Liver (tissue), 9 donors: ENCODE data around the gene MFSD2B. TPM values are rescaled to one million over a fixed set of nuclear protein-coding genes. Genes with fewer than 3 reads are reported as not detected.
A peak's percentile ranks its signal among the peaks of the same experiment; 100 is the strongest.

Experiments used
- DNase-seq: peaks from one replicate; pipeline ENCODE4 v3.0.0-alpha.2; 2017; ENCODE audit warnings: low spot score
- H3K27ac ChIP-seq, 2 donors: one replicate each; pipeline ENCODE4 v1.7.0; 2013; ENCODE audit warnings: inconsistent platforms in 2 of 2, low read length in 2 of 2, control low read depth in 1 of 2, low read depth in 1 of 2, mild to moderate bottlenecking in 1 of 2
- H3K27me3 ChIP-seq, 4 donors: one replicate each; pipeline versions ENCODE4 v1.6.1 to v1.7.0; 2013; ENCODE audit warnings: low read length in 3 of 4, inconsistent platforms in 1 of 4, mild to moderate bottlenecking in 1 of 4, moderate library complexity in 1 of 4; ENCODE audit not compliant: control insufficient read depth in 4 of 4, insufficient read depth in 4 of 4
- H3K36me3 ChIP-seq, 4 donors: one replicate each; pipeline versions ENCODE4 v1.6.1 to v1.7.0; 2013; ENCODE audit warnings: low read length in 3 of 4, mild to moderate bottlenecking in 3 of 4, low read depth in 1 of 4, moderate library complexity in 1 of 4; ENCODE audit not compliant: control insufficient read depth in 4 of 4, insufficient read depth in 3 of 4
- H3K4me1 ChIP-seq, 4 donors: one replicate each; pipeline versions ENCODE4 v1.6.1 to v1.7.0; 2013; ENCODE audit warnings: low read length in 3 of 4, mild to moderate bottlenecking in 3 of 4, moderate library complexity in 1 of 4; ENCODE audit not compliant: control insufficient read depth in 4 of 4, insufficient read depth in 4 of 4
- H3K4me3 ChIP-seq, 3 donors: one replicate each; pipeline versions ENCODE4 v1.6.1 to v1.7.0; 2013; ENCODE audit warnings: low read length in 3 of 3, control low read depth in 1 of 3, low read depth in 1 of 3, mild to moderate bottlenecking in 1 of 3
- H3K9ac ChIP-seq, 2 donors: one replicate each; pipeline ENCODE4 v1.7.0; 2013; ENCODE audit warnings: low read length in 2 of 2, mild to moderate bottlenecking in 2 of 2, moderate library complexity in 2 of 2, control low read depth in 1 of 2, low read depth in 1 of 2
- H3K9me3 ChIP-seq, 4 donors: one replicate each; pipeline versions ENCODE4 v1.6.1 to v1.7.0; 2013; ENCODE audit warnings: low read length in 3 of 4; ENCODE audit not compliant: control insufficient read depth in 4 of 4
- FOXA1 ChIP-seq: IDR thresholded peaks from 2 replicates; pipeline ENCODE4 v1.6.1; 2016; ENCODE audit warnings: antibody characterized with exemption
- FOXA2 ChIP-seq: IDR thresholded peaks from 2 replicates; pipeline ENCODE4 v1.6.1; 2016; ENCODE audit warnings: antibody characterized with exemption
- GABPA ChIP-seq, 2 donors: IDR thresholded peaks in 1 of 2; conservative IDR thresholded peaks in 1 of 2; 2 replicates each; pipeline ENCODE4 v1.6.1; 2016; ENCODE audit warnings: antibody characterized with exemption in 2 of 2, mild to moderate bottlenecking in 1 of 2, moderate library complexity in 1 of 2
- HNF4A ChIP-seq, 2 donors: conservative IDR thresholded peaks; 2 replicates each; pipeline ENCODE4 v1.6.1; 2016; ENCODE audit warnings: antibody characterized with exemption in 2 of 2, mild to moderate bottlenecking in 2 of 2
- HNF4G ChIP-seq: IDR thresholded peaks from 2 replicates; pipeline ENCODE4 v1.6.1; 2016; ENCODE audit warnings: antibody characterized with exemption
- JUND ChIP-seq, 2 donors: IDR thresholded peaks; 2 replicates each; pipeline ENCODE4 v1.6.1; 2016; ENCODE audit warnings: antibody characterized with exemption in 2 of 2
- NR2F2 ChIP-seq: IDR thresholded peaks from 2 replicates; pipeline ENCODE4 v1.6.1; 2016; ENCODE audit warnings: antibody characterized with exemption
- RAD21 ChIP-seq, 2 donors: IDR thresholded peaks; 2 replicates each; pipeline ENCODE4 v1.6.1; 2016; ENCODE audit warnings: antibody characterized with exemption in 2 of 2, mild to moderate bottlenecking in 2 of 2
- RXRA ChIP-seq, 2 donors: IDR thresholded peaks; 2 replicates each; pipeline ENCODE4 v1.6.1; 2017 to 2018; ENCODE audit warnings: antibody characterized with exemption in 2 of 2, mild to moderate bottlenecking in 1 of 2
- SP1 ChIP-seq: IDR thresholded peaks from 2 replicates; pipeline ENCODE4 v1.6.1; 2018; ENCODE audit warnings: antibody characterized with exemption, mild to moderate bottlenecking
- TAF1 ChIP-seq: conservative IDR thresholded peaks from 2 replicates; pipeline ENCODE4 v1.6.1; 2016; ENCODE audit warnings: antibody characterized with exemption, mild to moderate bottlenecking
- YY1 ChIP-seq: IDR thresholded peaks from 2 replicates; pipeline ENCODE4 v1.6.1; 2016; ENCODE audit warnings: antibody characterized with exemption, mild to moderate bottlenecking
- WGBS: extraction: QIAGEN DNeasy Blood & Tissue Kit; methylation state at CpG from one replicate; pipeline ENCODE4 v1.1.7; 2013; 5-methylcytosine and 5-hydroxymethylcytosine counted together
- polyA plus RNA-seq, 2 donors: library from polyadenylated mRNA; stranded (reverse) in 1 of 2; unstranded in 1 of 2; fragments of 200-250 nt in 1 of 2; fragments of >200 nt in 1 of 2; fragmentation: Nextera tagmentation in 1 of 2; extraction: Ambion mirVana in 1 of 2; gene quantifications; one replicate each; pipeline versions ENCODE4 v1.2.1 to v1.2.3, GENCODE V29; 2013 to 2015
- total RNA-seq, 2 donors: library from RNA; depleted of rRNA; stranded (reverse); fragments of >200 nt; gene quantifications; one replicate each; pipeline ENCODE4 v1.2.3, GENCODE V29; 2014
- TF ChIP-seq, protein P1 (sequence below): IDR thresholded peaks from 2 replicates; pipeline ENCODE4 v1.6.1; 2016; ENCODE audit warnings: antibody characterized with exemption
- TF ChIP-seq, protein P2 (sequence below): IDR thresholded peaks from 2 replicates; pipeline ENCODE4 v1.6.1; 2016; ENCODE audit warnings: antibody characterized with exemption
- TF ChIP-seq, protein P3 (sequence below): IDR thresholded peaks from 2 replicates; pipeline ENCODE4 v1.6.1; 2016; ENCODE audit warnings: antibody characterized with exemption
- donor health status: healthy.
- donor health status: healthy.
- donor health status: healthy.
- donor health status: healthy.
- donor health status: healthy.

The MFSD2B gene
- total and polyA plus RNA-seq, 4 donors = 0.02 to 26.1 (median 0.22) TPM

DNA sequence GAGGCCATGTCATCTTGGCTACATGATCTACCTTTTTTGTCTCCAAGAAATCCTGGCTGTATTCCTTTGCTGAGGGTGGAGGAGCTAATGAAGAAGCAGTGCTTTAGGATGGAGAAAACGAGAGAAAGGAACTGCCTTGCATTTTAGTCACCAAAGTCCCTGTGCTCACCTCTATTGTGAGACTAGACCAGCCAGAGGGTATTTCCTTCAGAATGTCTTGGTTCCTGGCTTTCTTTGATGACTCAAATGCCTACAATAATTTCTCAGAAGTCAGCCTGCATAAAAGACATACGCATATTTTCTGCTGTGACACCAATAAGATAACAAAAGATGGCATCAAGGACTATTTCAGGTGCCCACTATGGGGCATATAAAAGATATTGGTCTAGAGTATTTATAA lies 55.5 kb downstream of the MFSD2B start:
- H3K4me1 ChIP-seq = no peaks in the 10 kb centered on the region
- no peak for TF ChIP-seq FOXA1
- TF ChIP-seq RAD21 (IDR thresholded peaks at IDR 0.05) = no peak
- TF ChIP-seq GABPA (IDR thresholded peaks at IDR 0.05 in 1 of 2, conservative IDR thresholded peaks at IDR 0.05 in 1 of 2) = no peak
- TF ChIP-seq HNF4A (conservative IDR thresholded peaks at IDR 0.05) = no peak
- TF ChIP-seq, protein P1, sequence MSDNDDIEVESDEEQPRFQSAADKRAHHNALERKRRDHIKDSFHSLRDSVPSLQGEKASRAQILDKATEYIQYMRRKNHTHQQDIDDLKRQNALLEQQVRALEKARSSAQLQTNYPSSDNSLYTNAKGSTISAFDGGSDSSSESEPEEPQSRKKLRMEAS = no peak
- TF ChIP-seq, protein P2, sequence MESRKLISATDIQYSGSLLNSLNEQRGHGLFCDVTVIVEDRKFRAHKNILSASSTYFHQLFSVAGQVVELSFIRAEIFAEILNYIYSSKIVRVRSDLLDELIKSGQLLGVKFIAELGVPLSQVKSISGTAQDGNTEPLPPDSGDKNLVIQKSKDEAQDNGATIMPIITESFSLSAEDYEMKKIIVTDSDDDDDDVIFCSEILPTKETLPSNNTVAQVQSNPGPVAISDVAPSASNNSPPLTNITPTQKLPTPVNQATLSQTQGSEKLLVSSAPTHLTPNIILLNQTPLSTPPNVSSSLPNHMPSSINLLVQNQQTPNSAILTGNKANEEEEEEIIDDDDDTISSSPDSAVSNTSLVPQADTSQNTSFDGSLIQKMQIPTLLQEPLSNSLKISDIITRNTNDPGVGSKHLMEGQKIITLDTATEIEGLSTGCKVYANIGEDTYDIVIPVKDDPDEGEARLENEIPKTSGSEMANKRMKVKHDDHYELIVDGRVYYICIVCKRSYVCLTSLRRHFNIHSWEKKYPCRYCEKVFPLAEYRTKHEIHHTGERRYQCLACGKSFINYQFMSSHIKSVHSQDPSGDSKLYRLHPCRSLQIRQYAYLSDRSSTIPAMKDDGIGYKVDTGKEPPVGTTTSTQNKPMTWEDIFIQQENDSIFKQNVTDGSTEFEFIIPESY = no peak
- no peak for TF ChIP-seq NR2F2
- no peak for TF ChIP-seq SP1
- TF ChIP-seq FOXA2 = no peak
- peaks cover 1 to 41% (median 23%) of the 10 kb centered on the region in 4 donors for H3K36me3 ChIP-seq
- H3K4me3 ChIP-seq = no peak overlapping the region
- DNase-seq = no peak
- H3K27ac ChIP-seq = no peak overlapping the region
- 88% methylated on average over 2 of the region's 2 CpGs for WGBS
- no peaks in the 10 kb centered on the region for H3K27me3 ChIP-seq
- no peak overlapping the region for H3K9ac ChIP-seq
- H3K9me3 ChIP-seq = no peaks in the 10 kb centered on the region

DNA sequence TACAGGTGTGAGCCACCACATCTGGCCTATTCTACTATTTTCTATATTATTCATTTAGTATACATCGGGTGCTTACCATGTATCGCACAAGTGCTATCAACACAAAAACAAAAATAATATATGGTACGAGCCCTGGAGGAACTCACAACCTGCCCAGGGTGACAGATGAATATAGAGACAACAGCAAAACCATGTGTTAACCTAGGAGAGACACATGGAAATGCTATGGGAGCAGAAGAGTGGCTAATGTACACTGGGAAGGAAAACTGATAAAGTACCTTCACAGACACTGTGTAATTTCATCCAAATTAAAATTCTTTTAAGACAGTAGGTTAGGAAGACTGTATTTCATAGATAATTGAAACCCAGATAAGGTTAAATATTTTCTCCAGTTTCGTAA lies 62.4 kb downstream of the MFSD2B start:
- Histone ChIP-seq H3K9ac (no peak overlapping the region), H3K4me1 (peaks cover 1 to 16% (median 9%) of the 10 kb centered on the region in 4 donors), H3K4me3 (no peak overlapping the region), H3K27me3 (no peaks in the 10 kb centered on the region), H3K27ac (no peak overlapping the region), H3K9me3 (no peaks in the 10 kb centered on the region), H3K36me3 (peaks cover 1 to 47% (median 19%) of the 10 kb centered on the region in 4 donors)
- DNase-seq = no peak
- 72% methylated on average over 4 of the region's 4 CpGs for WGBS
- TF ChIP-seq, protein P3, sequence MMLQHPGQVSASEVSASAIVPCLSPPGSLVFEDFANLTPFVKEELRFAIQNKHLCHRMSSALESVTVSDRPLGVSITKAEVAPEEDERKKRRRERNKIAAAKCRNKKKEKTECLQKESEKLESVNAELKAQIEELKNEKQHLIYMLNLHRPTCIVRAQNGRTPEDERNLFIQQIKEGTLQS = no peak
- no peak for TF ChIP-seq YY1
- no peak for TF ChIP-seq FOXA2
- no peak for TF ChIP-seq JUND (IDR thresholded peaks at IDR 0.05)
- no peak for TF ChIP-seq RXRA (IDR thresholded peaks at IDR 0.05)

DNA sequence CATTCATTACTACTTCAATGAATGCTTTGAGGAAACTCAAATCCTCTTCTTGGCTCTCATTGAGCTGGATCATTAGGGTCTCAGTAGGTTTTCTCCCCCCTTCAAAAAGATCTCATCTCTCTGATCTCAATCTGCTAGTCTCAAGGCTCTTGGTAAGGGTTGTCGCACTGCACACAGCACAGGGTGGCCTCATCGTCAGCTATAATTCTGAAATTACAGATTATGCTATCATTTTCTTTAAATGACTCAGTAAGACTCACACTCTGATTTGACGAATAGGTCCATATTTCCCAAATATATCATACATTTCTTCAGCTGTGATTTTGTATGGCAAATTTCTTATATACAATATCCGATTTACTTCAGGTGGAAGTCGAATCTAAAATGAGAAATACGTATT lies 63.9 kb downstream of the MFSD2B start:
- no peak overlapping the region for H3K27ac ChIP-seq
- peaks cover 1 to 22% (median 9%) of the 10 kb centered on the region in 4 donors for H3K4me1 ChIP-seq
- 91% methylated on average over 6 of the region's 6 CpGs for WGBS
- DNase-seq = no peak
- peaks cover 0 to 34% (median 11%) of the 10 kb centered on the region in 4 donors for H3K36me3 ChIP-seq
- no peaks in the 10 kb centered on the region for H3K9me3 ChIP-seq
- H3K4me3 ChIP-seq = no peak overlapping the region
- no peaks in the 10 kb centered on the region for H3K27me3 ChIP-seq
- TF ChIP-seq SP1 = no peak
- TF ChIP-seq YY1 = no peak
- TF ChIP-seq HNF4A (conservative IDR thresholded peaks at IDR 0.05) = no peak
- no peak for TF ChIP-seq RXRA (IDR thresholded peaks at IDR 0.05)
- H3K9ac ChIP-seq = no peak overlapping the region

DNA sequence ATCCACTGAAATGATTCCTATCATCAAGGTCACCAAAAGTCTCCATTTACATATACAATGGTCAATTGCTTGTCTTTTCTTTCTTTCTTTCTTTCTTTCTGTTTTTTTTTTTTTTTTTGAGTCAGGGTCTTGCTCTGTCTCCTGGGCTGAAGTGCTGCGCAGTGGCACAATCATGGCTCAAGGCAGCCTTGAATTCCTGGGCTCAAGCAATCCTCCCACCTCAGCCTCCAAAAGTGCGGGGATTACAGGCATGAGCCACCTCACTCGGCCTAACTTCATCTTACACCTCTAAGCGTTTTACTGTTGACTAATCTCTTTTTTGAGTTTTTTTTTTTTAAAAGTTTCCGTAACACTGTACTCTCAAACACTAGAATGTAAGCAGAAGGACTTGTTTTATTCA lies 65.4 kb downstream of the MFSD2B start:
- Histone ChIP-seq H3K4me1 (peaks cover 1 to 22% (median 9%) of the 10 kb centered on the region in 4 donors), H3K27ac (no peak overlapping the region), H3K9me3 (no peaks in the 10 kb centered on the region), H3K4me3 (peak overlapping the region; percentile 55 to 97 (median 81)), H3K36me3 (peaks cover 0 to 22% (median 10%) of the 10 kb centered on the region in 4 donors), H3K9ac (peak overlapping the region; percentile 61 to 65), H3K27me3 (no peaks in the 10 kb centered on the region)
- 71% methylated on average over 5 of the region's 5 CpGs for WGBS
- no peak for DNase-seq
- TF ChIP-seq HNF4G (no peak), RAD21 (IDR thresholded peaks at IDR 0.05) (no peak), TAF1 (no peak)
